ENCODE measurements around the gene CITED2.

CITED2 gene

GRCh38 chr6:139329224-139329623, 45.2 kb downstream of the CITED2 start:
- DNase-seq = no peak

- no peak for DNase-seq
Observed at GRCh38 chr6:139327038-139327437, 47.4 kb downstream of the CITED2 start.

- DNase-seq = no peak
Observed at GRCh38 chr6:139325686-139326085, 48.8 kb downstream of the CITED2 start.

- no peak for DNase-seq
Observed at GRCh38 chr6:139325125-139325524, 49.3 kb downstream of the CITED2 start.

GRCh38 chr6:139324301-139324555, 50.2 kb downstream of the CITED2 start:
- no peak for DNase-seq

- DNase-seq = peak; percentile 82 to 86
Observed at GRCh38 chr6:139323511-139324300, 50.7 kb downstream of the CITED2 start.

All from CD4-positive, alpha-beta T cell treated with Interferon alpha-2 for 1 hour (primary cell).